TTC549 (cell line): ENCODE measurements around the gene MAP1LC3B2.

Experiments used
- FAIRE-seq: peaks from 2 replicates; lab custom pipeline; 2012; peaks lifted over from hg19 to GRCh38; lab: Jason Lieb, UNC

Gene MAP1LC3B2

GRCh38 chr12:116559162-116559935 is at the start of gene MAP1LC3B2:
MAP1LC3B2 (plus strand) TSS chr12:116559381; CDS start chr12:116575943, 16,562 bp downstream.
- no peak for FAIRE-seq

DNA sequence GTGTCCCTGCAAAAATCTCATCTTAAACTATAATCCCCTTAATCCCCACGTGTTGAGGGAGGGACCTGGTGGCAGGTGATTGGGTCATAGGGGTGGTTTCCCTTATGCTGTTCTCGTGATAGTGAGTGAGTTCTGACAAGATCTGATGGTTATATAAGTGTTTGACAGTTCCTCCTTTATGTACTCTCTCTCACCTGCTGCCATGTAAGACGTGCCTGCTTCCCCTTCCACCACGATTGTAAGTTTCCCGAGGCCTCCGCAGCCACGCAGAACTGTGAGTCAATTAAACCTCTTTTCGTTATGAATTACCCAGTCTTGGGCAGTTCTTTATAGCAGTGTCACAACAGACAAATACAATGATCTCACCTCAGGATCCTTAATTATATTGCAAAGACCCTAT is 45.2 kb upstream of the MAP1LC3B2 start:
- FAIRE-seq = no peak

DNA sequence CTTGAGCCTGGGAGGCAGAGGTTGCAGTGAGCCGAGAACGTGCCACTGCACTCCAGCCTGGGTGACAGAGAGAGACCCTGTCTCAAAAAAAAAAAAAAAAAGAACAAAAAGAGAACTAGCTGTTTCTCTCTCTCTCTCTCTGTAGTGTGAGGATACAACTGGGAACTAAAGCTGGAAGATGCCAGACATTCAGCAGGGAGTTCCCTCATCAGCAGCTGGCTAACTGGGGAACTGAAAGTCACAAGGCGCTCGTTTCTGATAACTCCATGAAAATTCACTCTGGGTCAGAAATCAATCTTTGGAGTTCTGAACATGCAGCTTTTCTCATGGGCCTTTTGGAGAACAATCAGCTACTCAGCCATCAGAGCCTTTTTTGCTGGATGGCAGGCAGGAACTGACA is 43.5 kb upstream of the MAP1LC3B2 start:
- no peak for FAIRE-seq

GRCh38 chr12:116516657-116517056 is 42.5 kb upstream of the MAP1LC3B2 start:
- FAIRE-seq = no peak

GRCh38 chr12:116517431-116518045 is 41.6 kb upstream of the MAP1LC3B2 start:
- no peak for FAIRE-seq

GRCh38 chr12:116520225-116520760 is 38.9 kb upstream of the MAP1LC3B2 start:
- FAIRE-seq = no peak

DNA sequence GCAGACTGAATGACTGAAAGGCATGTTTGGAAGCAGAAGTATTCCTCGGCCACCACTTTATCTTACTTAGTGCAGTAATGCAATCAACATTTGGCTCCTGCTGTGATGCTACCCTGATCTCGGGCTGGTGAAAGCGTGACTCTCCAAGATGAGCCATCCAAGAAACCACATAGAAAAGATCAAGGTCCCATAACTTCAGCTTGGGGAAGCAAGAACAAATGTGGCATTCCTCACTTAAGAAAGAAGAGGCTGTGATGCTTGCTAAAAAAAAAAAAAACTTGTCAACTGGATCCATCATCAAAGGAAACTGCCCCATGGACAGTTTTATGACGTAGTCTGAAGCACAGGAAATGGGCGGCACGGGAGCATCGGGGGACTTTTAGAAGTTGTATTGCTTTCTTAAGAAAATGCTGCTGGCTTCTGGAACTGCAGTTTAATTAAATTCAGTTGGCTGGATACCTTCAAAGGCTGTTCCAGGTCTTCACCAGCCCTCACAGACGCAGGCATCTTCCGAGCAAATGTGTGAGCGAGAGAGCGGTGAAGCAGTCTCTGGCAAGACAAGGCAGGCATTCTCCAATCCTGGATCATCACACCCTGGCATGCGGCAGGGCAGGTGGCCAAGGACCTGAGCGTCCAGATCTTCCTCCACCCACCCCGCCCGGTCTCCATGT is 38.2 kb upstream of the MAP1LC3B2 start:
- FAIRE-seq = no peak

GRCh38 chr12:116524311-116524710 is 34.9 kb upstream of the MAP1LC3B2 start:
- FAIRE-seq = no peak

- FAIRE-seq = no peak
Measured at GRCh38 chr12:116524964-116525379, 34.2 kb upstream of the MAP1LC3B2 start.

DNA sequence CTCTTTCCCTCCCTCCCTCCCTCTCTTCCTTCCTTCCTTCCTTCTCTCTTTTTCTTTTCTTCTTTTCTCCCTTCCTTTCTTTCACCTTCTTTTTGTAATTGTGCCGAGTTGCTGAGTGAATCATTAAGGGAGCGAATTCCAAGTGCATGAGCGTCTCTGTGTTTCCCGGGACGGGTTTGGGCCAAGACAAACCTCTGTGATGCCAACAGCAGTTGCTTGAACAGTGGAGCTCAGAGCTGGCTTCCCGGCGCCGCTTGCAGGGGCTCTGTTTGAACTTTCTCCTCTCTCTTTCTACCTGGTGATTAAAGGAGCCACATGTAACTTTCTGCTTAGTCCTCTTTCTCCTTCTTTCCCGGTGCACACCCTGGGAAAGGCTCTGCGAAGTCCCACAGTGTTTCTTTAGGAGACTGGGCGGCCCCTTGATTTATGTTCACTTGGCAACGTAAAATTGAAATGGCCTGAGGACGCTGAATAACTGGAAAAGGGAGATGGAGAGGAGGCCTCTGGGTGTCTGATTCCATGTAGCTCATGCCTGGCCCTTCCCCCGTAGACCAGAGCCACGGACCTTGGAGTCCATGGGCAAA is 33.7 kb upstream of the MAP1LC3B2 start:
- FAIRE-seq = no peak

DNA sequence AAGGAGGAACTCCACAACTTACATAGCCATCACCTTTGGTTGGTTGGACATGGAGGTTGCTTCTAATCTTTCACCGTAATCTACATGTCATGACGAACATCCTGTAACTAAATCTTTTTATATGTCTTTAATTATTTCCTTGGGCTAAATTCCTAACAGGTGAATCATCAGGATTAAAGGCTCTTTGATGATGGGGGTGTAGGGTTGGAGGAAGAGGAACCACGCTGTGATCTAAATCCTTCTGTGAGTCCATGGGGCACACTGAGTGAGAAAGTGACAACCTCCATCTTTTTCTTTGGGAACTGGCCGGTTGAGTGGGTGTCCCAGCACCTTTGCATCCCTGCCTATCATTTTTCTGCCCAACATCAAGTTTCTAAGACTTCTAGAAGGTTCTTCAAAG is 31.1 kb upstream of the MAP1LC3B2 start:
- no peak for FAIRE-seq

DNA sequence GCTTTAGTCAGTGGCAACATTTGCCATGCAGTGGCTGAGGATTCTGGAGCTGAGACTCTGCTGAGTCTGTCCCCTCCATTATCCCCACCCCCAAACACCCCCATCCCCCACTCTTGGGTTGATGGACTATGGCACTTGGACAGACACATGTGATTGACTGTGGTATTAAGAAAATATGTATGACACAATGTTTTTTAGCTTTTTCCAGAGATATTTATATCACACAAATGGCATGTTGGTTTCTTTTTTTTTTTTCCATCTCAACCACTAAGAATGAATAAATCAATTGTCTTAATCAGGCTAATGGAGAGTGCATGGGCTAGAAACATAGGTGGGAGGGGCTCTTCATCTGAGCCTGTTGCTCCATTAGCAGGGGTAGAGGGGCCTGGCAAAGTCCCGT is 30.7 kb upstream of the MAP1LC3B2 start:
- FAIRE-seq = no peak

- no peak for FAIRE-seq
Measured at GRCh38 chr12:116529048-116529447, 30.1 kb upstream of the MAP1LC3B2 start.

GRCh38 chr12:116529686-116530085 is 29.5 kb upstream of the MAP1LC3B2 start:
- FAIRE-seq = no peak

GRCh38 chr12:116532428-116532827 is 26.8 kb upstream of the MAP1LC3B2 start:
- no peak for FAIRE-seq

DNA sequence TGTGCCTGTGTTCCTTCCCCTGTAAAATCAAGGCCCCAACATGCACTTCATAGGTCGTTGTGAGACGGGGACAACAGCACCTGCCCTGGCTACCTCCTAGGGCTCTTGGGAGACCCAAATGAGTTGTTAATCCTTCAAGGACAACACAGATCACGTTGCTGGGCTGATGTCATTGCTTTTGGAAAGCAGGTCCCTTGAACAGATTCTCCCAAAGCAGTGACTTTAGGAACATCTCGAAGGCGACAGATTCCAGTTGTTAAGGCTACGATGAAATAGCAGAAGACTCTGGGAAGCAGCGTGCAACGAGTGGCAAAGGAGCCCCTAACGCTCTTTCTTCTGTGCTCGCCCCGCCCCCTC is 26.2 kb upstream of the MAP1LC3B2 start:
- FAIRE-seq = no peak

DNA sequence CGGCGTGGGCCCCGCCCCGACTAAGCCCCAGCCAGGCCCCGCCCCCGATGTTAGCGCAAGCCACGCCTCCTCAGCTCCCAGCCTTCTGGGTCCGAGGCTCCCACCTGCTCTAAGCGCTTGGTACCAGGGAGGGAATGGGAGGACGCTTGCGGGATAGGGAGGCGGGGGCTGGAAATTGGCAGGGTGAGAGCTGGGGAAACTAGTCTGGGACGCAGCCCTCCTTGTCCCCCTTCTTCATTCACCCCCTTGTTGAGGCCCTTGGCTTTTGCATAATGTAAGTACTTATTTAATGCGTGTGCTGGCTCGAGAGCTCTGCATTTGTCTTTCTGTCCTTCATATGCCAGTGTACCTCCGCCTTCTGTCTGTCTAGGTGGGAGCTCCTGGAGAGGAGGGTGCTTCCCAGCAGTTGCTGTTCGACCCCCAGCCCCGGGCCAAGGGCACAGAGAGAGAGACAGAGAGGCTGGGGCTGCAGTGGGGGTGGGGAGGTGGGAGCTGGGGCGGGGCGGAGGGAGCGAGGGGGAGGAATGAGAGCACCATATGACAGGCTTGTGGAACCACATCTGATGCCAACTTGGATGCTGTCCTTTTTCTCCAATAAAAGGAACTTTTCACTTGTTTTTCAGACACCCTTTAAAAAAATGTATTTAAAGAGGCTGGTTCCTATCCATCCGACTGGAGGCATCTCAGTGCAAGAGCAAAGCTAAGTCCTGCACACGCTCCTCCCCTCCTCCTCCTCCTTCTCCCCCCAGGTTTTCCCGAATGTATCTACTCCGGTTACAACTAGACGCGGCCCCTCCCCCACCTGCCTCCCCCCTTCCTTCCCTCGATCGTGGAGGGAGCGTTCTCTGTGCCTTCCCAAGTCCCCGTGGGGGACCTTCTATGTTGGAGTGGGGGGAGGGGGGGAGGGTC is 25.6 kb upstream of the MAP1LC3B2 start:
- FAIRE-seq = no peak

DNA sequence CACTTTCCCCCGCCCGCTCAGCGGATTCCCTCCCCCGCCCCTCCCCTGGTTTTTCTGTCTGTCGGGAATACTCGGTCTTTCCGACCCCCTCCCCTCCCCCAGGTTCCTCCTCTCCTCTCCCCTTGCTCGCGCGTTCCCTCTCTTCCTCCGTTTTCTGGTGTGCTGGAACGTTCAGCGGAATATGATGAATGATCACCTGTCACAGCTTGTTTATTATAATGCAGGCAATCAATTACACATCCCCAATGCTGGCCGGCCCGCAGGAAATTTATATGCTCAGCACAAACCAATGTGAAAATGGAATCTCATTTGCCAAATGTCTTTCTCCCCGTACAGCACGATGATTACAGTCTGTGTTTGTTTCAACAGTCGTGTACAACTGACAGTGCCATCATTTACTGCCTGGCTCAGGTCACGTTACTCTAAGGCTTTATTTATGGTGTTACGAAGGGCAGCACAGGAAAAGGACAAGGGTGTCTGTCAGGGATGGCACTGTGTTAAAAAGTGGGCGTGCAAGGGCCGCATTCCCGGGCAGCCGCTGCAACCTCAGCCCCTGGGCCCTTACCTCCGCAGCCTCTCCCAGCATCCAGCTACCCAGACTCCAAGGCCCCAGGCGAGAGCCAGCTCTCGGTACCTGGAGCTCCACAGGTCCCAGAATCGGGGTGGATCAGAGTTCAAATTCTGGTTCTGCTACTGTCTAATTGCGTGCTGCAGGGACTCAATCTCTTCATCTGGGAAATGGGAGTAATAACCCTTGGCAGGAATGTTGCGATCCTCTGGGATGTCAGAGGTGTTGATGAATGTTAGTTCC is 24.7 kb upstream of the MAP1LC3B2 start:
- no peak for FAIRE-seq

DNA sequence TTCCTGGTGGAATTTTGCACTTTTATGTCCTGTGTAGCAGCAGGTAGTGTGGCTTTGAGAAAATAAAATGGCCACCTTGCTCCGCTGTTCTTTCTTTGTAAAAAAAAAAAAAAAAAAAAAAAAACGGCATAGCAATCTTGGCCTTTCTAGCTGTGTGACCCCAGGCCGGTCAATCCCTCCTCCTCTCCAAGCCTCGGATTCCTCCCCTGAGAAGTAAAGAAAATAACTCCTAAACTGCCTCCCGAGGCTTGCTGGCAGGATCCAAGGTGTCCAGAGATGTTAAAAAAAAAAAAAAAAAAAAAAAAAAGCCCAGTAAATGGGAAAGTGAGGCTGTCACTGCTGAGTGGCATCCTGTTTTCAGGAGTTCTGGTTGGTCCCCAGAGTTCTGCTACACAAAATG is 23.9 kb upstream of the MAP1LC3B2 start:
- FAIRE-seq = no peak

- no peak for FAIRE-seq
Measured at GRCh38 chr12:116537101-116537904, 21.9 kb upstream of the MAP1LC3B2 start.
